Endothelial cell (in vitro differentiated cells): ENCODE data around the gene WASF1. TPM values are rescaled to one million over a fixed set of nuclear protein-coding genes. Genes with fewer than 3 reads are reported as not detected.

Experiments
- DNase-seq: peaks from one replicate; pipeline ENCODE4 v3.0.0; 2021; ENCODE audit warnings: low spot score
- H3K27ac Mint-ChIP-seq: one replicate; pipeline ENCODE4 v1.8.0; 2021; ENCODE audit warnings: mixed read lengths, inconsistent platforms; ENCODE audit not compliant: unreplicated experiment
- H3K27me3 Mint-ChIP-seq: one replicate; pipeline ENCODE4 v1.8.0; 2021; ENCODE audit warnings: mild to moderate bottlenecking, moderate library complexity, mixed read lengths, inconsistent platforms; ENCODE audit not compliant: unreplicated experiment
- H3K36me3 Mint-ChIP-seq: one replicate; pipeline ENCODE4 v1.8.0; 2021; ENCODE audit warnings: mild to moderate bottlenecking, low read depth, mixed read lengths, inconsistent platforms; ENCODE audit not compliant: unreplicated experiment
- H3K4me1 Mint-ChIP-seq: one replicate; pipeline ENCODE4 v1.8.0; 2021; ENCODE audit warnings: mild to moderate bottlenecking, mixed read lengths, inconsistent platforms; ENCODE audit not compliant: unreplicated experiment
- H3K4me3 Mint-ChIP-seq: one replicate; pipeline ENCODE4 v1.8.0; 2021; ENCODE audit warnings: mild to moderate bottlenecking, mixed read lengths, inconsistent platforms; ENCODE audit not compliant: unreplicated experiment
- H3K9me3 Mint-ChIP-seq: one replicate; pipeline ENCODE4 v1.8.0; 2021; ENCODE audit warnings: mixed read lengths, inconsistent platforms; ENCODE audit not compliant: unreplicated experiment
- total RNA-seq: library from RNA; stranded (reverse); fragmentation: NEBNext Ultra II Directional; extraction: Animal tissue kit (Norgen Biotek cat#: 25700); gene quantifications from one replicate; pipeline ENCODE4 v1.2.1, GENCODE V29; 2021; ENCODE audit not compliant: unreplicated experiment
- TF ChIP-seq, protein P1 (sequence below): fragments of 200-600 bp; sonication (generic); IDR thresholded peaks from one replicate; pipeline ENCODE4 v1.5.0; 2021; ENCODE audit warnings: antibody characterized with exemption; ENCODE audit not compliant: unreplicated experiment

The WASF1 gene
- total RNA-seq, 1 donor from 2014 or later, result 110 TPM

DNA sequence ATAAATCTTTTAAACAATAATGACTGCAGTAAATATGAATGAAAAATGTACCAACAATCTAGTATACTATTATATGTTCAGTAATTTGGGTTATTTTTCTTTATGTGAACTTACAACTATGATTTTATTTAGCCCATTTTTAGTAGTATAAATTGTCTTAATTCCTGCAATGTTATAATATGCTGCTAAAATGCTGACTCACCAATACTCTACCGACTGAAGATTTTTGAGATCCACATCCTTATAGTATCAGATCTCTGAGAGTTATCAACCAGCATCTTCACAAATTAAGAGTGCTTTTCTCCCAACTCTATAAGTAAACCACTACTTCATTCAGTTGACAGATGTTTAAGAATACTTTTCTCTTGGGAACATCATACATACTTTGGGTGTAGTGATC is 17.4 kb upstream of the WASF1 start:
- H3K4me3 Mint-ChIP-seq, result no peak overlapping the region
- H3K36me3 Mint-ChIP-seq, result peaks cover 8% of the 10 kb centered on the region
- TF ChIP-seq, protein P1, sequence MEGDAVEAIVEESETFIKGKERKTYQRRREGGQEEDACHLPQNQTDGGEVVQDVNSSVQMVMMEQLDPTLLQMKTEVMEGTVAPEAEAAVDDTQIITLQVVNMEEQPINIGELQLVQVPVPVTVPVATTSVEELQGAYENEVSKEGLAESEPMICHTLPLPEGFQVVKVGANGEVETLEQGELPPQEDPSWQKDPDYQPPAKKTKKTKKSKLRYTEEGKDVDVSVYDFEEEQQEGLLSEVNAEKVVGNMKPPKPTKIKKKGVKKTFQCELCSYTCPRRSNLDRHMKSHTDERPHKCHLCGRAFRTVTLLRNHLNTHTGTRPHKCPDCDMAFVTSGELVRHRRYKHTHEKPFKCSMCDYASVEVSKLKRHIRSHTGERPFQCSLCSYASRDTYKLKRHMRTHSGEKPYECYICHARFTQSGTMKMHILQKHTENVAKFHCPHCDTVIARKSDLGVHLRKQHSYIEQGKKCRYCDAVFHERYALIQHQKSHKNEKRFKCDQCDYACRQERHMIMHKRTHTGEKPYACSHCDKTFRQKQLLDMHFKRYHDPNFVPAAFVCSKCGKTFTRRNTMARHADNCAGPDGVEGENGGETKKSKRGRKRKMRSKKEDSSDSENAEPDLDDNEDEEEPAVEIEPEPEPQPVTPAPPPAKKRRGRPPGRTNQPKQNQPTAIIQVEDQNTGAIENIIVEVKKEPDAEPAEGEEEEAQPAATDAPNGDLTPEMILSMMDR, result no peak
- H3K9me3 Mint-ChIP-seq, result no peaks in the 10 kb centered on the region
- no peak for DNase-seq
- H3K4me1 Mint-ChIP-seq, result no peaks in the 10 kb centered on the region
- no peak overlapping the region for H3K27ac Mint-ChIP-seq
- H3K27me3 Mint-ChIP-seq, result no peaks in the 10 kb centered on the region

DNA sequence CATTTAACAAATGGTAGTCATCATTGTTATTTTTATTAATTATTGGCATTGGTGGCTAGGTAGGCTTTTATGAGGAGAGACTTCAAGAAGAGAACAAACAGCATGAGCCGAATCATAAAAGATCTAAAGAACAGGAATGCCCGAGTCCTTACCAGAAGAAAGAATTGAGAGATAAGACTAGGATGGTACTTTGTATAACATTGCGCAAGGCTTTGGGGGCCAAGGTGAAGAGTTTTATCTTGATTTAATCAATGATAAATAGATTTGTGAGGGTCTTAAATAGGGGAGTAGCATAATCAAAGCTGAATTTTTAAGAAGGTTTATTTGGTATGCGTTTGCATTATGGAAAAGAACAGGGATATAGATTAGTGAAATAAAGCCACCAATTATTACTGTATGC is 16.2 kb upstream of the WASF1 start:
- H3K27me3 Mint-ChIP-seq, result no peaks in the 10 kb centered on the region
- H3K4me3 Mint-ChIP-seq, result no peak overlapping the region
- no peak for DNase-seq
- no peak overlapping the region for H3K27ac Mint-ChIP-seq
- H3K9me3 Mint-ChIP-seq, result no peaks in the 10 kb centered on the region
- H3K4me1 Mint-ChIP-seq, result no peaks in the 10 kb centered on the region
- TF ChIP-seq, protein P1, result no peak
- peaks cover 8% of the 10 kb centered on the region for H3K36me3 Mint-ChIP-seq

DNA sequence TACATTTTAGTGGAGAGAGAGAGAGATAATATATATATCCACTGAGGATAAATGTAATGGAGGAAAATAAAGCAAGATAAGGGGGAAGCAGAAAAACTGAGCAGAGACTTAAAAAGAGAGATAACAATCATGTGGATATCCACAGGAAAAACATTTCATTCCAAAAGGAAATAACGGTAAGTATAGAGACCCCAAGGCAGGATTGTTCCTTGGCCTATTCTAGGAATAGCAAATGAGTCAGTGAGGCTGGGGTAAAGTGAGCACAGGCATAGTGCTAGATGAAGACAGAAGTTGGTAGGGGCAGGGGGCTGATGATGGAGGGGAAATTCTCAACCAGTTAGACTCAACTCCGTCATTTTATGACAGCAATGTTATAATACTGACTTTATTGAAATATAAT is 12.0 kb upstream of the WASF1 start:
- no peaks in the 10 kb centered on the region for H3K4me1 Mint-ChIP-seq
- no peak overlapping the region for H3K27ac Mint-ChIP-seq
- DNase-seq, result no peak
- H3K4me3 Mint-ChIP-seq, result no peak overlapping the region
- H3K9me3 Mint-ChIP-seq, result no peaks in the 10 kb centered on the region
- TF ChIP-seq, protein P1, result no peak
- peaks cover 8% of the 10 kb centered on the region for H3K36me3 Mint-ChIP-seq
- H3K27me3 Mint-ChIP-seq, result no peaks in the 10 kb centered on the region

DNA sequence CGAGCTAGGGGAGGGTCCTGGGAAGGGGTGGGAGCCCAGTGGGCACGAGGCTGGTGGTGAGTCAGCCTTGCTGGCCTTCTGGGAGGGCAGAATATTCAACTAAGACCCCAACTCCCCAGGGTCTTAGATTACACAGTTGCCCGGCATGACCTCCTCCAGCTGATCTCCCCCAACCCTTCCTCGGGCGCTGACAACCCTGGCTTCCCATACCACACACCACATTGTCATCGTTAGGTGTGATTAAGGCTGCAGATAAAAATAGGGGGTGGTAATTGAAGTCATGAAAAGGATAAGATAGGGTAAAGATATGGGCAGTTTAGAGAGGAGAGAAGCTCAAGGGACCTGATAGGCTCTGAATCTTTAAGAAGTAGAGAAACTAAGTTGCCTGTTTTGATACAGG is 11.3 kb upstream of the WASF1 start:
- TF ChIP-seq, protein P1, result no peak
- no peak overlapping the region for H3K27ac Mint-ChIP-seq
- no peaks in the 10 kb centered on the region for H3K9me3 Mint-ChIP-seq
- H3K36me3 Mint-ChIP-seq, result peaks cover 8% of the 10 kb centered on the region
- no peaks in the 10 kb centered on the region for H3K4me1 Mint-ChIP-seq
- no peak for DNase-seq
- H3K4me3 Mint-ChIP-seq, result no peak overlapping the region
- H3K27me3 Mint-ChIP-seq, result no peaks in the 10 kb centered on the region

DNA sequence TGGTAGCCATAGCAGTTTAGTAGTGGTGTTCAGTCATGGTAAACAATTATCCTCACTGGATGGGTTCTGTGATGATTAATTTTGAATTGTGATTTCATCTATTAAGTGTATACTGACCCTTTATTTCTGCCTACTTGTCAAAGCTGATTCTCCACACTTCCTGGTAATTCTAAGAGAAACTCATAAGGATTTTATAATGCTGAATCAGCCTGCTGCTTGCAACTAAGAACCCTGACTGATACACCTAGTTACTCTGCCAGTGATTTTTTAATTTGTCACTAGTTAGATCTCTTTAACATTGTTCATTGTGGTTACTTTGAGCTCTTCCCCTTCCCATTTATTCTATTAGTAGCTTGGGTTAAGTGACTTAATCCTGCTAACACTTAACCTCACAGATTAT is 9.3 kb upstream of the WASF1 start:
- H3K27ac Mint-ChIP-seq, result no peak overlapping the region
- no peaks in the 10 kb centered on the region for H3K9me3 Mint-ChIP-seq
- no peaks in the 10 kb centered on the region for H3K4me1 Mint-ChIP-seq
- peaks cover 1% of the 10 kb centered on the region for H3K36me3 Mint-ChIP-seq
- no peak overlapping the region for H3K4me3 Mint-ChIP-seq
- TF ChIP-seq, protein P1, result no peak
- no peak for DNase-seq
- H3K27me3 Mint-ChIP-seq, result no peaks in the 10 kb centered on the region
